ENCODE measurements around the gene SERPINE3. TPM values are rescaled to one million over a fixed set of nuclear protein-coding genes. Genes with fewer than 3 reads are reported as not detected.

Gene SERPINE3
- total RNA-seq, 1 experiment from 2014 or later: not detected

GRCh38 chr13:51308781-51309180 is 30.7 kb upstream of the SERPINE3 start:
- intact Hi-C loops (cut with micrococcal nuclease): no loop called here
- no peak overlapping the region for H3K27ac Mint-ChIP-seq (ENCODE audit: low read depth, unreplicated experiment)
- no peak overlapping the region for H3K4me3 Mint-ChIP-seq (ENCODE audit: unreplicated experiment)
- POLR2A ChIA-PET: no interaction called here
- TF ChIP-seq CTCF (IDR thresholded peaks at IDR 0.05; ENCODE audit: unreplicated experiment): no peak
- CTCF ChIA-PET: interaction anchor here (1.2 to 1.4 kb wide), 2 partner anchors 11 to 21 kb away, joined by 7 to 9 read pairs; no protein-coding TSS in a partner anchor
- no peaks in the 10 kb centered on the region for H3K4me1 Mint-ChIP-seq (ENCODE audit: insufficient read depth, unreplicated experiment)
- peaks cover 12% of the 10 kb centered on the region for H3K27me3 Mint-ChIP-seq (ENCODE audit: insufficient read depth, unreplicated experiment)
- DNase-seq (ENCODE audit: unreplicated experiment): no peak
- H3K36me3 Mint-ChIP-seq (ENCODE audit: insufficient read depth, unreplicated experiment): no peaks in the 10 kb centered on the region
- H3K9me3 Mint-ChIP-seq (ENCODE audit: unreplicated experiment): no peaks in the 10 kb centered on the region
- no TSS peak for BruUV-seq (replicated peaks)

- Mint-ChIP-seq H3K36me3 (ENCODE audit: insufficient read depth, unreplicated experiment) (no peaks in the 10 kb centered on the region), H3K9me3 (ENCODE audit: unreplicated experiment) (no peaks in the 10 kb centered on the region), H3K27ac (ENCODE audit: low read depth, unreplicated experiment) (no peak overlapping the region), H3K4me1 (ENCODE audit: insufficient read depth, unreplicated experiment) (no peaks in the 10 kb centered on the region), H3K4me3 (ENCODE audit: unreplicated experiment) (no peak overlapping the region), H3K27me3 (ENCODE audit: insufficient read depth, unreplicated experiment) (peaks cover 12% of the 10 kb centered on the region)
- no peak for TF ChIP-seq CTCF (IDR thresholded peaks at IDR 0.05; ENCODE audit: unreplicated experiment)
- DNase-seq (ENCODE audit: unreplicated experiment): no peak
- intact Hi-C loops (cut with micrococcal nuclease): no loop called here
- ChIA-PET POLR2A (no interaction called here), CTCF (interaction anchor here (0.6 to 3.1 kb wide), 2 partner anchors 24 to 470 kb away, joined by 3 to 10 read pairs; no protein-coding TSS in a partner anchor)
- no TSS peak for BruUV-seq (replicated peaks)
Measured at GRCh38 chr13:51311231-51311630, 28.3 kb upstream of the SERPINE3 start.

- H3K4me3 Mint-ChIP-seq (ENCODE audit: unreplicated experiment): no peak overlapping the region
- BruUV-seq (replicated peaks): no TSS peak
- intact Hi-C loops (cut with micrococcal nuclease): no loop called here
- no peak overlapping the region for H3K27ac Mint-ChIP-seq (ENCODE audit: low read depth, unreplicated experiment)
- no peaks in the 10 kb centered on the region for H3K36me3 Mint-ChIP-seq (ENCODE audit: insufficient read depth, unreplicated experiment)
- no peaks in the 10 kb centered on the region for H3K9me3 Mint-ChIP-seq (ENCODE audit: unreplicated experiment)
- H3K4me1 Mint-ChIP-seq (ENCODE audit: insufficient read depth, unreplicated experiment): no peaks in the 10 kb centered on the region
- CTCF ChIA-PET: interaction anchor here (0.7 to 3.1 kb wide), 5 partner anchors 13 to 486 kb away, joined by 3 to 10 read pairs (median 3); no protein-coding TSS in a partner anchor
- DNase-seq (ENCODE audit: unreplicated experiment): no peak
- no peak for TF ChIP-seq CTCF (IDR thresholded peaks at IDR 0.05; ENCODE audit: unreplicated experiment)
- H3K27me3 Mint-ChIP-seq (ENCODE audit: insufficient read depth, unreplicated experiment): peaks cover 12% of the 10 kb centered on the region
- POLR2A ChIA-PET: interaction anchor here (0.6 kb wide), 1 partner anchor 49 kb away, joined by 3 read pairs; no protein-coding TSS in a partner anchor
Measured at GRCh38 chr13:51311957-51312520, 27.5 kb upstream of the SERPINE3 start.

- TF ChIP-seq CTCF (IDR thresholded peaks at IDR 0.05; ENCODE audit: unreplicated experiment): no peak
- intact Hi-C loops (cut with micrococcal nuclease): no loop called here
- Mint-ChIP-seq H3K36me3 (ENCODE audit: insufficient read depth, unreplicated experiment) (no peaks in the 10 kb centered on the region), H3K9me3 (ENCODE audit: unreplicated experiment) (no peaks in the 10 kb centered on the region), H3K27ac (ENCODE audit: low read depth, unreplicated experiment) (no peak overlapping the region), H3K4me1 (ENCODE audit: insufficient read depth, unreplicated experiment) (no peaks in the 10 kb centered on the region), H3K27me3 (ENCODE audit: insufficient read depth, unreplicated experiment) (peaks cover 12% of the 10 kb centered on the region), H3K4me3 (ENCODE audit: unreplicated experiment) (no peak overlapping the region)
- ChIA-PET CTCF (no interaction called here), POLR2A (no interaction called here)
- no TSS peak for BruUV-seq (replicated peaks)
- DNase-seq (ENCODE audit: unreplicated experiment): no peak
Measured at GRCh38 chr13:51313619-51314018, 25.9 kb upstream of the SERPINE3 start.
